Measurements from ENCODE around the gene P2RX5.

P2RX5 gene

GRCh38 chr17:3655766-3656165, 40.2 kb downstream of the P2RX5 start:
- TF ChIP-seq SIN3A (IDR thresholded peaks at IDR 0.05; ENCODE audit: borderline replicate concordance, insufficient read depth, low read length) (no peak), FOXP2 (optimal IDR thresholded peaks at IDR 0.05; ENCODE audit: borderline replicate concordance, extremely low read depth, extremely low read length, insufficient read depth) (no peak), POLR2AphosphoS5 (IDR thresholded peaks at IDR 0.05; ENCODE audit: low read depth, low read length) (no peak), REST (IDR thresholded peaks at IDR 0.05; ENCODE audit: insufficient read depth in 1 of 2, low read depth in 2 of 2, low read length in 2 of 2) (no peak), TAF1 (IDR thresholded peaks at IDR 0.05; ENCODE audit: borderline replicate concordance, insufficient read depth, low read length) (no peak)

- TF ChIP-seq POLR2AphosphoS5 (IDR thresholded peaks at IDR 0.05; ENCODE audit: low read depth, low read length) (no peak), FOXP2 (optimal IDR thresholded peaks at IDR 0.05; ENCODE audit: borderline replicate concordance, extremely low read depth, extremely low read length, insufficient read depth) (no peak)
Observed at GRCh38 chr17:3647769-3648555, 48.0 kb downstream of the P2RX5 start.

GRCh38 chr17:3647251-3647650, 48.7 kb downstream of the P2RX5 start:
- TF ChIP-seq FOXP2 (optimal IDR thresholded peaks at IDR 0.05; ENCODE audit: borderline replicate concordance, extremely low read depth, extremely low read length, insufficient read depth) (no peak), SIN3A (IDR thresholded peaks at IDR 0.05; ENCODE audit: borderline replicate concordance, insufficient read depth, low read length) (no peak), POLR2AphosphoS5 (IDR thresholded peaks at IDR 0.05; ENCODE audit: low read depth, low read length) (no peak), REST (IDR thresholded peaks at IDR 0.05; ENCODE audit: insufficient read depth in 1 of 2, low read depth in 2 of 2, low read length in 2 of 2) (no peak)

- TF ChIP-seq SIN3A (IDR thresholded peaks at IDR 0.05; ENCODE audit: borderline replicate concordance, insufficient read depth, low read length), result no peak
- TF ChIP-seq FOXP2 (optimal IDR thresholded peaks at IDR 0.05; ENCODE audit: borderline replicate concordance, extremely low read depth, extremely low read length, insufficient read depth), result no peak
- TF ChIP-seq POLR2AphosphoS5 (IDR thresholded peaks at IDR 0.05; ENCODE audit: low read depth, low read length), result no peak
- TF ChIP-seq REST (IDR thresholded peaks at IDR 0.05; ENCODE audit: insufficient read depth in 1 of 2, low read depth in 2 of 2, low read length in 2 of 2), result no peak
- no peak for TF ChIP-seq TAF1 (IDR thresholded peaks at IDR 0.05; ENCODE audit: borderline replicate concordance, insufficient read depth, low read length)
Observed at GRCh38 chr17:3645310-3645709, 50.6 kb downstream of the P2RX5 start.

GRCh38 chr17:3643889-3644349, 52.0 kb downstream of the P2RX5 start:
- TF ChIP-seq TAF1 (IDR thresholded peaks at IDR 0.05; ENCODE audit: borderline replicate concordance, insufficient read depth, low read length) (no peak), REST (IDR thresholded peaks at IDR 0.05; ENCODE audit: insufficient read depth in 1 of 2, low read depth in 2 of 2, low read length in 2 of 2) (no peak), SIN3A (IDR thresholded peaks at IDR 0.05; ENCODE audit: borderline replicate concordance, insufficient read depth, low read length) (no peak), POLR2AphosphoS5 (IDR thresholded peaks at IDR 0.05; ENCODE audit: low read depth, low read length) (no peak), FOXP2 (optimal IDR thresholded peaks at IDR 0.05; ENCODE audit: borderline replicate concordance, extremely low read depth, extremely low read length, insufficient read depth) (no peak)
